NCI-H146 treated with DMSO at 0.1 percent for 48 hours (cell line): ENCODE data around the gene MPI.

ENCODE experiments used
- DNase-seq: peaks from one replicate; lab custom pipeline; 2025; ENCODE audit not compliant: unreplicated experiment; lab: John Stamatoyannopoulos, UW

Gene MPI

GRCh38 chr15:74889883-74890664, at the start of gene MPI:
MPI (plus strand) TSS chr15:74890042; CDS start chr15:74890074, 32 bp downstream.
- peak; percentile 21 for DNase-seq

- DNase-seq: no peak
Observed at GRCh38 chr15:74840851-74841775, 48.7 kb upstream of the MPI start.

GRCh38 chr15:74841891-74842373, 47.9 kb upstream of the MPI start:
- no peak for DNase-seq

GRCh38 chr15:74842581-74843444, 47.0 kb upstream of the MPI start, which contains the start of gene ULK3:
ULK3 (minus strand) TSS chr15:74843156; CDS start chr15:74843105, 51 bp downstream.
- DNase-seq: peak; percentile 83

GRCh38 chr15:74843445-74843828, 46.4 kb upstream of the MPI start:
- DNase-seq: no peak

GRCh38 chr15:74843891-74844299, 45.9 kb upstream of the MPI start:
- no peak for DNase-seq

- DNase-seq: no peak
Observed at GRCh38 chr15:74844319-74845207, 45.3 kb upstream of the MPI start.

GRCh38 chr15:74845208-74845568, 44.7 kb upstream of the MPI start:
- DNase-seq: no peak

- DNase-seq: no peak
Observed at GRCh38 chr15:74845581-74845980, 44.3 kb upstream of the MPI start.

- DNase-seq: no peak
Observed at GRCh38 chr15:74847432-74847831, 42.4 kb upstream of the MPI start.

GRCh38 chr15:74850393-74850792, 39.4 kb upstream of the MPI start:
- no peak for DNase-seq

- no peak for DNase-seq
Observed at GRCh38 chr15:74851960-74852359, 37.9 kb upstream of the MPI start.

GRCh38 chr15:74854453-74855022, 35.3 kb upstream of the MPI start:
- no peak for DNase-seq

- no peak for DNase-seq
Observed at GRCh38 chr15:74855857-74856256, 34.0 kb upstream of the MPI start.

- no peak for DNase-seq
Observed at GRCh38 chr15:74856537-74856936, 33.3 kb upstream of the MPI start.

- no peak for DNase-seq
Observed at GRCh38 chr15:74857082-74857655, 32.7 kb upstream of the MPI start.

- DNase-seq: no peak
Observed at GRCh38 chr15:74857671-74858368, 32.0 kb upstream of the MPI start.

- no peak for DNase-seq
Observed at GRCh38 chr15:74858369-74858740, 31.5 kb upstream of the MPI start.
